T-helper 1 cell treated with Interleukin-12 subunit alpha and Interleukin-12 subunit beta and Interleukin-4 antibody, amounts not matched to agents 30 ng/mL and 1 ng/mL, for 36 hours (primary cell): ENCODE data around the gene KIF26A. TPM values are rescaled to one million over a fixed set of nuclear protein-coding genes. Genes with fewer than 3 reads are reported as not detected.

Source experiments
- intact Hi-C: fragments of 100-400 bp; cut with micrococcal nuclease; formaldehyde crosslinking; loops from one replicate; pipeline ENCODE4 v1.15.1; 2024
- total RNA-seq: library from RNA; stranded (reverse); gene quantifications from 2 replicates; pipeline ENCODE4 v1.2.3, GENCODE V29; 2022

KIF26A gene
- total RNA-seq, result 0.37 and 0.66 TPM in 2 replicates

DNA sequence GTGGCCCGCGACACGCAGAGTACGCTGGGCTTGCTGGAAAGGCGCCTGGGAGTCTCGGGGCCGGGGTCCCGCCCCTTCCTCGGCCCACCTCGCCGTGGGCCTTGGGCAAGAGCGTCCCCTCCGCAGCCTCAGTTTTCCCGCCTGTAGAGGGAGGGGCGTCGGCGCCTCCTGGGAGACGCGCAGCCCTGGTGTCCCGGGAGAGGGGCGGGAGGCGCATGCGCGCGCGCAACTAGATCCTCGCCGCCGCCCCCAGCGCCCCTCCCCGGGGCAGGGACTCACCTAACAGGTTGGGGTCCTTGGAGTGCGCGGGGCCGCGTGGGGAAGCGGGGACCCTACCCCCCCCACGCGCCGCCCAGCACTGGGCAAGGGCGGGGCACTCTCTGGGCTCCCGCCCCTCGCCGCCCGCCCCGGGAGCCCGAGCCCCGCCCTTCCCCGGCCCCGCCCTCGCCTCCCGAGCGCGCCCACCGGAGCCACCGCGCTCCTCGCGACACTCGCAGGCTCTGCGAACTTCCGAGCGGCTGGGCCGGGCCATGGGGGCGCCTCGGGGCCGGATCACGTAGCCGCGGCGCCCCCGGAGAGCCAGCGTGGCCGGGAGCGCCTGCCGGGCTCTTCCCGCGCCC is at the start of gene KIF26A:
KIF26A (plus strand) TSS at position 490 of the 620 bp plus-strand sequence. CDS start 136 bp downstream, outside the sequence.
- intact Hi-C loops, result no loop called here

DNA sequence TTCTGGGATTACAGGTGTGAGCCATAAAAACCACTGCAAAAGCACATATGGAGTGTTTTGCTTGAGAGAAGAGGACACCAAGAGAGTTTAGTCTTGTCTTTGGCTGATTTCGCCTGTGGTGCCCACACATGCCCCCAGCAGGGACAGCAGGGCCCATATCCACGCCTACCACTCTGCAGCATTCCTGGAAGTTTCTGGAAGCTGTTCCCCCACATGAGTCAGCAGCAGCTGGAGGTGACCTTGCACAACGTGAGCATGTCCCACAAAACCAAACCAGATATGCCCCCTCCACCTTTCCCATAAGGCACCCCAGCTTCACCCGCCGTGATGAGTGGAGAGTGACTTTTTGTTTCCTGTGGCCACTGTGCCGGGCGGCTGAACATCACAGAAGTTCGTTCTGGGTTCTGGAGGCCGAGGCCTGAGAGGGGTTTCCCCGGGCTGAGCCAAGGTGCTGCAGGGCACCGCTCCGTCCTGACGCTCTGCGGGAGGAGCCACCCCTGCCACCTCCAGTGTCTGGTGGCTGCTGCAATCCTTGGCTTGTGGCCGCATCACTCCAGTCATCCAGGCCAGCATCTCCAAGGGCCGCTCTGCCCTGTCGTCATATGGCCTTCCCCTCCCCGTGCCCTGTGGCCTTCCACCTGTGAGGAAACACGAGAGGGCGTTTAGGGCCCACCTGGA is 48.2 kb upstream of the KIF26A start:
- intact Hi-C loops, result no loop called here

DNA sequence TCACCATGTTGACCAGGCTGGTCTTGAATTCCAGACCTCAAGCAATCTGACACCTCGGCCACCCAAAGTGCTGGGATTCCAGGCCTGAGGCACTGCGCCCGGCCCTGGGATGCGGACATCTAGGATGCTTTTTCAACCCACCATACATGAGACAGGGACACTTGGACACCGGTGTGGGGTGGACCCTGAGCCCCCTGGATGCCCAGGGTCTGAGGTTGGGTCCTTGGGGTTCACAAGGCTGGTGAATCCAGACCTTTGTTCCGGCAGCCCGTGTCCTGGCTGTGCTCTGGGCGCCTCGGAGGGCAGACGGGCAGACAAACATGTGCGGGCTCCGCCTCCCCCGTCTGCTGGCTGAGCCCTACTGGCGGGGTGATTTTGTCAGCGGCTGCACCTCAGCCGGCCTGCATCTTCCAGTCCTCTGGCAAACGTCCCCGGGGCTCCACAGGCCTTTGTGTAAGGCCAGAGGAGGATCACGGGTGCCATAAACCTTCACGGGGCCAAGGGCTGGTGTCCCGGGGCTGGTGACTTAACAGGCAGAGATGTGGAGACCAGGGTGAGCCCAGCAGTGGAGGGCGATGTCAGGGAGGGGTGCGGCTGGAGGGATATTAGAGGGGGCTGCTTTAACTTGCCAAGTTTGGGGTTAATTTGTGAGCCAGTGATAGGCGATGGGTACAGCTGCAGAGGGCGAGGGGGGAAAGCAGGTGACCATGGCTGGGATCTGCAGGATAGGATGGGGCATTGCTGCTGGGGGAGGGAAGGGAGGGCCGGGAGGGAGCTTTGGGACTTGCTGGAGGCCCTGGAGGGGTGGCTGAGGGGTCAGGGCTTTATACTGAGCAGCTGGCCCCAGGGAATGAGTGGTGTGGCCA is 47.1 kb upstream of the KIF26A start:
- intact Hi-C loops, result no loop called here

DNA sequence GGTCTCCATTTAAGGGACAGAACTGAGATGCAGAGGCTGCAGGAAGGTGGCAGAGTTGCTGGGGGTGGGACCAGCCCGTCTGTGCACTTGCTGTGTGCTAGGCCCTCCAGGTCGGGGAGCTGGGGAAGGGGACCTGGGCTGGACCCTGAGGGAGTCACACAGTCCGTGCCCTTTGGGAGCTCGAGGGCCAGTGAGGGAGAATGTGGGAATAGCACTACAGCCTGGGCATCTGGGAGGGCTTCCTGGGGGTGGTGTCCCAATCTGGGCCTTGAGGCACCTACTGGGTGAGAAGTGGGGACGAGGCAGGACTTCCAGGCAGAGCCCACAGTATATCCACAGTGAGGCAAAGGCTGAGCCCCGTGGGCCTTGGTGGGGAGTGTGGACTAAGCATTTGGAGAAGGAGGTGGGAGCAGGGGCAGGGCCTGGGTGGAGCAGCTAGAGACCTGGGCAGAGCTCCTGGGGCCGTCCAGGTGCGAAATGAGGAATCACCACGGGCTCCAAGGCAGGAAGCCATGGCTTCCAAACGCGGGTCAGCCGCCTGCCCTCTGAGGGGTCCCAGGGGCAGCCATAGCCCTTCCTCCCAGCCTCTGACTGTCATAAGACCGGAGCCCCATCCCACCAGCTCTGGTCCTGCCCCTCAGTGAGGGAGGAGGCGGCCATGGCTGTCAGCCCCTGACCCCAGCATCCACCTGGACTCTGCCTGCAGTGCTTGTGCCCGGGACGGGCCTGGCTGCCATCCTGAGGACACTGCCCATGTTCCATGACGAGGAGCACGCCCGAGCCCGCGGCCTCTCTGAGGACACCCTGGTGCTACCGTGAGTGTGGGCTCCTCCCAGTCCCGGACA is 46.2 kb upstream of the KIF26A start:
- intact Hi-C loops, result no loop called here

DNA sequence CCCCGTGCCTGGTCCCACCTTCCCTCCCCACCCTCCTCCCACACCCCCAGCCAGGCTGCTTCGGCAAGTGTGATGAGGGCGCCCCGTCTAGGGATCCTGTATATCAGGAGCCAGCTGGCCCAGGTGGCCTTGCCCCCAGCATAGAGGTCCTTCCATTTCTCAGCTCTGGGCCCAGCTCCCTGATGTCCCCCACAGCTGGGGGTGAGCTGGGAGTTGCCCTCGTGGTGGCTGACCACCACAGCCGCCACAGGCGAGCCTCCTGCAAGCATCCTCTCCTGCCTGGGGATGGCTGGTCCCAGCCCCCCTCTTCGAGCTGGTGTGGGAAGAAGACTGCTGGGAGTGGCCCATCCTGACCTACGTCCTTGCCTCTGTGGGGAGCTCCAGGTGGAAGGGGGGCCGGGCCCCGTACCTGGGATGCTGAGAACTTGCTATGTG is 45.4 kb upstream of the KIF26A start:
- intact Hi-C loops, result no loop called here

DNA sequence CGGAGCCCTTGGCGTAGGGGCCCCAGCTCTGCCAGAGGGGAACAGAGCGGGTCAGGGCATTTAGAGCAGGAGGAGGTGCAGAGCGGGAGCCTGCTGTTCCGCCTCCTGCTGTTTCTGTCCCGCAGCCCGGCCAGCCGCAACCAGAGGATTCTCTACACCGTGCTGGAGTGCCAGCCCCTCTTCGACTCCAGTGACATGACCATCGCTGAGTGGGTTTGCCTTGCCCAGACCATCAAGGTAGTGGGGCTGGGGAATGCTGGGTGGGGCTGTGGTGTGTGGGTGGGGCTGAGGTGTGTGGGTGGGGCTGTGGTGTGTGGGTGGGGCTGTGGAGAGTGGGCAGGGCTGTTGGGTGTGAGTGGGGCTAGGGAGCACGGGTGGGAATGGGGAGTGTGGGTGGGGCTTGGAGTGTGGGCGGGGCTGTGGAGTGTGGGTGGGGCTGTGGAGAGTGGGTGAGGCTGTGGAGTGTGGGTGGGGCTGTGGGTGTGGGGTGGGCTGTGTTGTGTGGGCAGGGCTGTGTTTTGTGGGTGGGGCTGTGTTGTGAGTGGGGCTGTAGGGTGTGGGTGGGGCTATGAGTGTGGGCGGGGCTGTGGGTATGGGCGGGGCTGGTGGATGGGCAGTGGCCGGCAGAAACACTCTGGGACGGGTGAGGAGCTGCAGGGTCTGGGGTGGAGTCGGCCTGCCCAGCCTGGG is 44.9 kb upstream of the KIF26A start:
- intact Hi-C loops, result loop anchor here (1.0 to 2.0 kb wide), 3 partner anchors 15 to 547 kb away; no protein-coding TSS in a partner anchor

DNA sequence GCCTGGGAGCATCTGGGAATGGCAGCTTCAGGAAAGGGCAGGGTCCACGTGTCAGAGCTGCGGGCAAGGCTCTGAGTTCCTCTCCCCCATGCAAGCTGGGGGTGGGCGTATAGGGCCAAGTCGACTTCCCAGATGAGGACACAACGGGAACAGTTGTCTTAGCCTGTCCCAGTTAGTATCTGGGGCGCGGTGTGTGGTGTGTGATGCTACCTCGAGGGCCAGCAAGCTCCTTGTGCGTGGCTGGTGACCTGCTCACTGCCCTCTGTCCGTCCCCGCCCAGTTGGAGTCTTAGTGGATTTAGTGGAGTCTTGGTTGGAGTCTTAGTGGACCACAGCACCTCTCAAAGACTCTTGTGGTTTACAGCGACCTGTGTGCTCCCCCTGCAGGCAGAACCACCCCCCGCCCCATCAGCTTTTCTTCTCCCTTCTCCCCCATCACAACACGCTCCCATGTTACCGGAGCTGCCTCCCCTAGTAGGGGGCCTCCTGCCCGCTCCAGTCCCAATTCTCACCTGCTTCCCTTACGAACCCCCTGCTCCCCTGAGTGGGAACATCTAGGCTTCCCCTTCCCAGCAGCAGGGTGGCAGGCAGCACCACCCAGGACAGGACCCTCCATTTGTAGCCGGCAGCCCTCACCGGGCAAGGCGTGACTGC is 44.2 kb upstream of the KIF26A start:
- intact Hi-C loops, result loop anchor here (1.0 to 2.0 kb wide), 3 partner anchors 15 to 546 kb away; no protein-coding TSS in a partner anchor

DNA sequence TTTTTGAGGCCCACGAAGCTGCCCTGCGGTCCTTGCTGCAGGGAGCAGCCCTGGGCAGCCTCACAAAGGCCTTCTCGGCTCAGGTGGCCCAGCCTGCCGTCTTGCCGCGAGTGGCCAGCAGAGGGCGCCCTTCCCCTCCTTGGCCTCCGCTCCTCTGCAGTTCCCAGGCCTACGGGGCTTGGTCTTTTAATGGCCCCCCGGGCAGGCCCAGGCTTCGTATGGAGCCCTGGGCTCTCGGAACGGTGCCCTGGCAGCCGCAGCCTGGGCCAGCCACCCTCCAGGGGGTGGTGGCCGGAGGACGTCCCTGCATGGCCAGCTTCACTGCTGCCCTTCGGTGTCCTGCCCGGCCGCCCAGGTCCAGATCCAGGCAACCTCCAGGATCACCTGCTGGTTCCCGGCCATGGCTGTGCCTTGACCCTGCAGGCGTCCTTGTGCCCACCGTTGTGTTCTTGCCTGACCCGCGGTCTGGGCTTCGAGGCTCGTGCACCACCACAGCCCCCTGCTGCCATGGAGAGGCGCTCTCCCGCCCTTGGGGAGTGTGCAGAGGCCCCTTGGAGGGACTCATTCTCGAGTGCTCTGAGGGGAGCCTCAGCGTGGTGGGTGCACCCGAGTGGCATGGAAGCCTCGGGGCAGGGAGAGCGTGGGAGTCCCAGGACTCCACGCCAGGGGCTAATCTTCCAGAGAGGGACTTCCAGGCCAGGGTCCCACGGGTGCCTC is 43.5 kb upstream of the KIF26A start:
- intact Hi-C loops, result loop anchor here (1.0 to 2.0 kb wide), 3 partner anchors 16 to 545 kb away; no protein-coding TSS in a partner anchor

DNA sequence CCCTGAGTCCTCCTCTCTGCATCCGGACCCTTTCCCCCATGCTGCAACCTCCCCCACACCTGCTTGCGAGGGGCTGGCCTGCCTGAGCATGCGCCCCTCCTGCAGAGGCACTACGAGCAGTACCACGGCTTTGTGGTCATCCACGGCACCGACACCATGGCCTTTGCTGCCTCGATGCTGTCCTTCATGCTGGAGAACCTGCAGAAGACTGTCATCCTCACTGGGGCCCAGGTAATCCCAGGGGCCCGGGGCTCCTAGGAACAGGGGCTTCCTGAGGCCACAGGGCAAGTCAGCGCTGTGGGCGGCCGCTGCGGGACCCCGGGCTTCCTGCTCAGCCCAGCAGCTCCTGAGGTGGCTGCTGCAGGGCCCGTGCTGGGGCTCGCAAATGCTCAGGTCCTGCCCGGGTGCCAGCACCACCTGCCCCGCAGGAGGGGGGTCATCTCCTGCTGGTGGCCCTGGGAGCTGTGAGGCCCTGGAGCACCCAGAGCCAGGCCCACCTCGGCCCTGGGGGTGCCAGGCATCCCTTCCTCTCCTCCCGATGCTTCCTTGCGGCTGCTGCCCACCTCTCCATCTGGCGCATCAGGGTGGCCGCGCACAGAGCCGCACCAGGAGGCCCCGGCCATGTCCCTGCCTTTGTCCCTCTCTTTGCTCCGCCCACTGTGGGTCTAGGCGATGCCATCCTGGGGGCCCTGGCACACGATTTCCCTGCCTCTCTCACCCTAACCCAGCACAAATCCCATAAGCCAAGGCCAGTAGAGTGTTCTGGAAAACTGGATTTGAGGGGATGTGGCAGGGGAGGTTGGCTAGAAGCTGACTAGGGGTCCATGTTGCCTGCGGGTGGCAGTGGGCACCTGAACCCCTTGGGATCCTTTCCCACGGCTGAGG is 42.7 kb upstream of the KIF26A start:
- intact Hi-C loops, result loop anchor here (2.0 kb wide), 1 partner anchor 17 kb away; no protein-coding TSS in a partner anchor

DNA sequence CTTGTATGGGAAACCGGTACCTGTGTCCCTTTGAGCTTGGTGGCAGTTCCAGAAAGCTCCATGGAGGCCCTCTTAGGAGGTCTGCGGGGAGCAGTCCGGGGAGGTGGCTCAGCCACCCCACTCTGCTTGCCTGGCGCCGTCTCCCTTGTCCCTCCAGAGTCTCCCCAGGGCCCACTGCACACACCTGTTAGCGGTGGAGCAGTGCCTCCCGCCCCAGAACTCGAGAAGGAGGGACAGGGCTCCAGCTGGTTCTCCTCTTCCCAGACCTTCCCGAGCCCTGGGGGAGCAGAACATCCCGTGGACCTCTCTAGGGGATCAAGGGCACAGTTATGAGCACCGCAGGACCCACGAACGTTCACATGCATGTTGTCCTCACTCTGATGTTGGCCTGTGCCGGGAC is 42.1 kb upstream of the KIF26A start:
- intact Hi-C loops, result no loop called here

DNA sequence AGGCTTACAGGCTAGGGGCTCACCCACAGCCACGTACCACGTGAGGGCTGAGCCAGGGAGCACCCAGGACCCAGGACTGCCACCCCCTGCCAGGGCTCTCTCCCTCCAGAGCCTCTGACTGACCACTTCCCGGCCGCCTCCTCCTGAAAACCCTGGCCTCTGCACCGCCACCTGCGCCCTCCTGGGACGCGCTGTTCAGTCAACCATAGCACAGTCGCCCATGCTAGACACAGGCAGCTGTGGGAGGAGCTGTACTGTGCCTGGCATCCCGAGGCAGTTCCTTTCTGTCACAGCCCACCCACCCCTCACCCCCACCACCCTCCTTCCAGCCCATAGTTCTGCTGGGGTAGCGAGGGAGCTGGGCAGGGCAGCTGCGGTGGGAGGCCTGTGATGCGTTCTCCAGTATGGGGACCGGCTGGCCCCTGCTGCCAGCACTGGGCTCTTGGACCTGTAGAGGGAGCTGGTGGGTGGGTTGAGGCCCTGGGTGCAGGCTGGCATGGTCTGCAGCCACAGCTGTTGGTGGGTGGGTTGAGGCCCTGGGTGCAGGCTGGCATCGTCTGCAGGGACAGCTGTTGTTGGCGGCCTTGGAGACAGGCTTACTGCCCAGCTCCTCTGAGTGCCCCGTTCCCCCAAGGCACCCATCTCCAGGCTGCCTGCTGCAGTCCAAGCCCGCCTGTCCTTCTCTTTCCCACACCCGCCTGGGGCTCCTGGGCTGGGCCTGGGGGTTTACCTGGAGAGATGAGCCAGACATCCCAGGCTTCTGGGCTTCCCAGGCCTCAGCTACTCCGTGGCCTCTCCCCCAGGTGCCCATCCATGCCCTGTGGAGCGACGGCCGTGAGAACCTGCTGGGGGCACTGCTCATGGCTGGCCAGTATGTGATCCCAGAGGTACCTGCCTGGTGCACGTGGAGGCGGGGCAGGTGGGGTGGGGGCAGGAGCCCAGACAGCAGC is 41.4 kb upstream of the KIF26A start:
- intact Hi-C loops, result no loop called here

DNA sequence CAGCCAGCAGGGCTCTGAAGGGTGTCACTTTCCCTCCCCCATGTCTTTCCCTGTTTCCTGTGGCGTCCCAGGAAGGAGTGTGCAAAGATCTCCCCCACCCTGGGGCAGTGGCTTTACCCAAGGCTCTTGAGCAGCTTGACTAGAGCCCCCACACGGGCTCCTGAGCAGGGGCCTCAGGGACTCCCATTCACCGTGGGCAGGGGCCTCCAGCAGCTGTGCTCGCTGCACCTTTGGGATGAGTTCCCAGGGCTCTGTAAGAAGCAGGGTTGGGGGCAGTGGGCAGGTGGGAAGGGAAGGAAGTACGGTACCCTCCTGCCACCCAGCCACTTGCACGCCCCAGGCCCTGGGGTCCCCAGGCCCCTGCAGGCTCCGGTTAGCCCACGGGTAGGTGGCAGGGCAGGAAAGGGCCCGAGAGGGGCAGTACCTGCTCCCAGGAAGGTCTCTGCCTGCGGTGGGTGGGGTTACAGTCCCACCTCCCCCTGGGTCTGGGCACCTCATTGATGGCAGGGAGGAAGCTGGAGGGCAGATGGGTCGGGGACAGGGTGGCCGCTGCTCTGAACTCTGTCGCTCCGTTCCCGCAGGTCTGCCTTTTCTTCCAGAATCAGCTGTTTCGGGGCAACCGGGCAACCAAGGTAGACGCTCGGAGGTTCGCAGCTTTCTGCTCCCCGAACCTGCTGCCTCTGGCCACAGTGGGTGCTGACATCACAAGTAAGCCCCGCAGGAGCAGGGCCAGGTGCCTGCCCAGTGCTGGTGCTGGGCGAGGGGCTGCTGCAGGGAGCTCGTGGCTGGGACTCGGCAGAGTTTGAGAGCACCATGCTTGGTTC is 39.9 kb upstream of the KIF26A start:
- intact Hi-C loops, result no loop called here

DNA sequence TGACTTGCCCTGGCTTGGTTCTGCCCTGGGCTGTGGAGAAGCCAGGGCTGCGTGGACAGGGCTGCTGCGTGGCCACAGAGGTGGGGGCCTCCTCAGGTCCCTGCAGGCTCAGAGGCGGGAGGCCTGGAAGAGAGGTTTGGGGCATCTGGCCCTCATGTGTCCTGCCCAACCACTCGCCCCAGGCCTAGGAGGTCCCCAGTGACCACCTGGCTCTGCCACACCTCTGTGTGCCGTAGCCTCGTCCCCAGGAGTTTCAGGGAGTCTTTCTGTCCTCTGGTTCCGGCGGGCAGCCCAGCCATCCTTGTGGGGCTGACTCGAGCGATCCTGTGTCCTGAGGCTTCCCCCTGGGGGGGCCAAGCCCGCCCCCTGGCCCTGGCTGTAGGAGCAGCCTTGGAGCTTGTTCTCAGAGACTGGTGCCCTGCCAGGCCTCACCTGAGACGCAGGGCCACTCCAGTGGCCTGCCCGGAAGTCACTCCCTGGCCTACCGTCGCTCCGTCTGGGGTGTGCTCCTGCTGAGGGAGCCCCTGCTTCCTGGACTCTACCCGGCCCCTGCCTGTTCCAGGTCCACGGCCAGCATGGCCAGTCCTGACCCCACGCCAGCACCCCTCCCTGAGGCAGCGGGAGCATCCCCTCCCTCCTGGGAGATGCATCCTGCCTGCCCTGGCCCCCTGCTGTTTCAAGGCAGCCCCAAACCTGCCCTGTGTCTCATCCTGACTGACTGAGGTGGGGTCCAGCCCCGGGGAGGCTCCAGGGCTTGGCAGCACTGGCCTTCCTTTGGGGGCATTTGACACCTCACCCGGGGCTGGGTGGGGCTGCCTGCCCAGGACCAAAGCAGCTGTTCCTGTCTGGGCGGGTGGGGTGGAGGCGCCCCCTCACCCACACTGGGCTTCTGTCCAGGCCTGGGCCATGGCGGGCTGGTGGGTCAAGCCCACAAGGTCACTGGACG is 39.0 kb upstream of the KIF26A start:
- intact Hi-C loops, result no loop called here

DNA sequence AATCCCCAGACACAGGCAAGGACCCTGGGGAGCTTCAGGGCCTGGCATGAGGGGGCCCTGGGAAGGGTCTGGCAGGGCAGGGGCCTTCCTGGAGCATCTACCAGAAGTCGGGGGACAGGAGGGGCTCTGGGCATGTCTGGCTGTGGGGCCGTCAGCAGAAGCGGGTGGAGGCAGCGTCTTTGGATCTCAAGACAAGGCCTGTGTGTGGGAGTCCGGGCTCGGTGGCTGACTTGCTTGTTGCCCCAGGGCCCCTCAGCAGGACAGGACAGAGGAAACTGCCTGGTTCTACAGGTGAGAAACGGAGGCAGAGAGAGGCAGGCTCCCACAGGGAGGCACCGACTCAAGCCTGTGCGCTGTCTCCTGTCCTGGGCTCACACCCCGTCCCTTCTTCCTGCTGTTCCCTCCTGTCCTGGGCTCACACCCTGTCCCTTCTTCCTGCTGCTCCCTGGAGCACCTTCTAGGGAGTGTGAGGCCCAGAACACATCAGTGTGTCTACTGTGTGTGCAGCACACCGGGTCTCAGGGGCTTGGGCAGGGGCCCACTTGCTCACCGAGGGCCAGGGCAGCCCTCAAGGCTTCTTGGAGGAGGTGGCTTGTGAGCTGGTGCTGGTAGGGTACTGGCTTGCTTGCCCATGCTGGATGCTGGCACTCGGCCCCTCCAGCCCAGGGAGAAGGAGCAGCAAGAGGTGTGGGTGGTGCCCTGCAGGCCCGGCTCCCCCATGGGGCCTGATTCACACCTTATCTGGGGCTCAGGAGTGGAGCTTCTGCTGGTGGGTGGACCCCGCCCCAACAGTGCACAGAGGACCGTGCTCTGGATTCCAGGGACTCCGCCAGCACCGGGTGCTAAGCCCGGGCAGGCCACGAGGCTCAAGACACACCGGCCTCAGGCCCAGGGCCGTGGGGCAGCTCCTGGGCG is 38.0 kb upstream of the KIF26A start:
- intact Hi-C loops, result no loop called here
